BJ (cell line): ENCODE data around the gene PCNX2. TPM values are rescaled to one million over a fixed set of nuclear protein-coding genes. Genes with fewer than 3 reads are reported as not detected.

ENCODE experiments used
- CTCF ChIA-PET: fragments of 350-600 bp; formaldehyde crosslinking; extraction: SDS; loops from one replicate; lab custom pipeline; 2021; ENCODE audit warnings: antibody characterized with exemption, inconsistent platforms; lab: Yijun Ruan, JAX
- POLR2A ChIA-PET: fragments of 300-600 bp; sonication (Branson Sonifier 250); formaldehyde crosslinking; extraction: SDS; loops from one replicate; lab custom pipeline; 2021; ENCODE audit warnings: antibody characterized with exemption; lab: Charles Lee
- DNase-seq: peaks from one replicate; pipeline ENCODE4 v3.0.0-alpha.2; 2011; ENCODE audit warnings: low read depth
- H3K27me3 ChIP-seq: 2 replicates; pipeline ENCODE4 v1.6.0; 2011; ENCODE audit warnings: low read length; ENCODE audit not compliant: control insufficient read depth, insufficient read depth
- H3K36me3 ChIP-seq: 2 replicates; pipeline ENCODE4 v1.5.1; 2011; ENCODE audit warnings: low read length; ENCODE audit not compliant: control insufficient read depth, insufficient read depth
- H3K4me3 ChIP-seq: 2 replicates; pipeline ENCODE4 v1.5.1; 2011; ENCODE audit warnings: low read depth, mild to moderate bottlenecking, control low read depth, low read length
- CTCF ChIP-seq: IDR thresholded peaks from 2 replicates; pipeline ENCODE4 v1.5.1; 2011; ENCODE audit warnings: low read depth, mild to moderate bottlenecking, control low read depth, inconsistent platforms, low read length, moderate library complexity; ENCODE audit not compliant: insufficient read depth
- polyA plus RNA-seq: library from polyadenylated mRNA; depleted of rRNA; stranded (reverse); fragments of >200 nt; gene quantifications from 2 replicates; pipeline ENCODE4 v1.2.3, GENCODE V29; 2011

The PCNX2 gene
- polyA plus RNA-seq, 1 experiment: 10.1 TPM

- H3K27me3 ChIP-seq: no peaks in the 10 kb centered on the region
- ChIA-PET CTCF (interaction anchor here (0.6 to 1.3 kb wide), 6 partner anchors 9 to 72 kb away, joined by 3 to 5 read pairs (median 3); no protein-coding TSS in a partner anchor), POLR2A (interaction anchor here (0.6 kb wide), 2 partner anchors 93 to 306 kb away, joined by 3 read pairs; no protein-coding TSS in a partner anchor)
- TF ChIP-seq CTCF: no peak
- H3K36me3 ChIP-seq: peaks cover 6% of the 10 kb centered on the region
- no peak for DNase-seq
- no peak overlapping the region for H3K4me3 ChIP-seq
Observed at GRCh38 chr1:232962761-232963745, 332.5 kb downstream of the PCNX2 start.

GRCh38 chr1:232958067-232958466 is 337.5 kb downstream of the PCNX2 start:
- Histone ChIP-seq H3K27me3 (no peaks in the 10 kb centered on the region), H3K36me3 (peaks cover 4% of the 10 kb centered on the region), H3K4me3 (no peak overlapping the region)
- POLR2A ChIA-PET: no interaction called here
- CTCF ChIA-PET: no interaction called here
- TF ChIP-seq CTCF: no peak
- DNase-seq: no peak

GRCh38 chr1:232956081-232956480 is 339.4 kb downstream of the PCNX2 start:
- POLR2A ChIA-PET: no interaction called here
- Histone ChIP-seq H3K4me3 (no peak overlapping the region), H3K27me3 (no peaks in the 10 kb centered on the region), H3K36me3 (peaks cover 4% of the 10 kb centered on the region)
- DNase-seq: no peak
- no peak for TF ChIP-seq CTCF
- CTCF ChIA-PET: interaction anchor here (0.9 to 1.0 kb wide), 2 partner anchors 10 to 311 kb away, joined by 3 to 4 read pairs; no protein-coding TSS in a partner anchor

GRCh38 chr1:232954594-232955365 is 340.7 kb downstream of the PCNX2 start:
- POLR2A ChIA-PET: no interaction called here
- TF ChIP-seq CTCF: no peak
- CTCF ChIA-PET: no interaction called here
- no peak for DNase-seq
- no peak overlapping the region for H3K4me3 ChIP-seq
- H3K36me3 ChIP-seq: peaks cover 4% of the 10 kb centered on the region
- no peaks in the 10 kb centered on the region for H3K27me3 ChIP-seq
